K562 (cell line): Measurements from ENCODE around the gene SLC43A2. TPM values are rescaled to one million over a fixed set of nuclear protein-coding genes. Genes with fewer than 3 reads are reported as not detected.
A peak's percentile ranks its signal among the peaks of the same experiment; 100 is the strongest.

Source experiments
- ATF1 ChIP-seq, 2 experiments: fragments of 450-650 bp in 1 of 2; IDR thresholded peaks; 2 replicates each; pipeline ENCODE4 v1.6.1; 2016; ENCODE audit warnings: missing compliant biosample characterization in 1 of 2, missing genetic modification characterization in 1 of 2
- CTBP1 ChIP-seq: fragments of 450-650 bp; IDR thresholded peaks from 2 replicates; pipeline ENCODE4 v1.6.1; 2016; ENCODE audit warnings: borderline replicate concordance
- CXXC5 ChIP-seq: fragments of 250-450 bp; sonication (Bioruptor Pico); IDR thresholded peaks from 2 replicates; pipeline ENCODE4 v1.8.0; 2022; ENCODE audit warnings: inconsistent platforms, mild to moderate bottlenecking, moderate library complexity
- DPF2 ChIP-seq: fragments of 450-650 bp; IDR thresholded peaks from 2 replicates; pipeline ENCODE4 v1.6.1; 2016
- FOXP1 ChIP-seq: sonication (generic); formaldehyde crosslinking; IDR thresholded peaks from 2 replicates; pipeline ENCODE4 v1.8.0; 2022; ENCODE audit warnings: mild to moderate bottlenecking, missing genetic modification reagents
- GABPA ChIP-seq: fragments of 200-800 bp; sonication (Bioruptor generic); conservative IDR thresholded peaks from 2 replicates; pipeline ENCODE4 v1.6.1; 2016; ENCODE audit warnings: low read depth, missing genetic modification characterization, missing compliant biosample characterization
- GATAD2A ChIP-seq: fragments of 450-650 bp; IDR thresholded peaks from 2 replicates; pipeline ENCODE4 v1.6.1; 2017
- HDAC6 ChIP-seq: IDR thresholded peaks from 2 replicates; pipeline ENCODE4 v1.6.1; 2012; ENCODE audit warnings: low read depth, mild to moderate bottlenecking, control low read depth, inconsistent platforms, low read length, moderate library complexity
- HLTF ChIP-seq: fragments of 450-650 bp; IDR thresholded peaks from 2 replicates; pipeline ENCODE4 v1.6.1; 2016
- KDM1A ChIP-seq, 2 experiments: fragments of 450-650 bp; IDR thresholded peaks; 2 replicates each; pipeline ENCODE4 v1.6.1; 2016; ENCODE audit warnings: mild to moderate bottlenecking in 2 of 2
- KLF6 ChIP-seq: fragments of 250-450 bp; sonication (Bioruptor Pico); IDR thresholded peaks from 2 replicates; pipeline ENCODE4 v1.4.0; 2020; ENCODE audit warnings: mild to moderate bottlenecking, moderate library complexity, borderline replicate concordance
- MAFF ChIP-seq: IDR thresholded peaks from 2 replicates; pipeline ENCODE4 v1.6.1; 2012; ENCODE audit warnings: low read length, improper control_type of control experiment
- MAFG ChIP-seq: fragments of 450-650 bp; conservative IDR thresholded peaks from 2 replicates; pipeline ENCODE4 v1.6.1; 2016; ENCODE audit warnings: missing genetic modification characterization, missing compliant biosample characterization
- NCOA2 ChIP-seq, 2 experiments: fragments of 450-650 bp; IDR thresholded peaks; 2 replicates each; pipeline ENCODE4 v1.6.1; 2018; ENCODE audit warnings: mild to moderate bottlenecking in 2 of 2, moderate library complexity in 1 of 2; ENCODE audit not compliant: partially characterized antibody in 2 of 2
- NFE2 ChIP-seq: IDR thresholded peaks from 2 replicates; pipeline ENCODE4 v1.6.1; 2014; ENCODE audit warnings: antibody characterized with exemption, low read depth
- NR2C2 ChIP-seq, 2 experiments: fragments of 200-800 bp in 1 of 2; sonication (Bioruptor generic) in 1 of 2; sonication (generic) in 1 of 2; formaldehyde crosslinking in 1 of 2; IDR thresholded peaks; 2 replicates each; pipeline versions ENCODE4 v1.6.1 to v1.8.0; 2016 to 2022; ENCODE audit warnings: mild to moderate bottlenecking in 1 of 2, missing compliant biosample characterization in 1 of 2, missing genetic modification characterization in 1 of 2, missing genetic modification reagents in 1 of 2
- NRF1 ChIP-seq, 2 experiments: fragments of 450-650 bp; IDR thresholded peaks in 1 of 2; conservative IDR thresholded peaks in 1 of 2; 2 replicates each; pipeline ENCODE4 v1.6.1; 2014; ENCODE audit warnings: mild to moderate bottlenecking in 2 of 2
- RCOR1 ChIP-seq, 2 experiments: IDR thresholded peaks; 2 replicates each; pipeline ENCODE4 v1.6.1; 2012; ENCODE audit warnings: low read depth in 2 of 2, low read length in 2 of 2, borderline replicate concordance in 1 of 2, improper control_type of control experiment in 1 of 2
- RFX5 ChIP-seq: IDR thresholded peaks from 2 replicates; pipeline ENCODE4 v1.6.1; 2011; ENCODE audit warnings: low read depth, mild to moderate bottlenecking, improper control_type of control experiment, low read length
- SMARCA5 ChIP-seq: fragments of 450-650 bp; IDR thresholded peaks from 2 replicates; pipeline ENCODE4 v1.6.1; 2016
- SMC3 ChIP-seq: conservative IDR thresholded peaks from 2 replicates; pipeline ENCODE4 v1.6.1; 2011; ENCODE audit warnings: low read depth, low read length, improper control_type of control experiment; ENCODE audit not compliant: insufficient read depth
- SUPT5H ChIP-seq: fragments of 450-650 bp; IDR thresholded peaks from 2 replicates; pipeline ENCODE4 v1.6.1; 2016
- TAF9B ChIP-seq: fragments of 450-650 bp; IDR thresholded peaks from 2 replicates; pipeline ENCODE4 v1.6.1; 2018; ENCODE audit warnings: mild to moderate bottlenecking; ENCODE audit not compliant: partially characterized antibody
- TRIM28 ChIP-seq: fragments of 450-650 bp; IDR thresholded peaks from 2 replicates; pipeline ENCODE4 v1.6.1; 2017
- ZFP36 ChIP-seq: fragments of 150-350 bp; IDR thresholded peaks from 2 replicates; pipeline ENCODE4 v1.6.1; 2018; ENCODE audit warnings: low read length, low read depth; ENCODE audit not compliant: partially characterized antibody
- ZNF431 ChIP-seq: sonication (generic); formaldehyde crosslinking; IDR thresholded peaks from 2 replicates; pipeline ENCODE4 v1.8.0; 2022; ENCODE audit warnings: mild to moderate bottlenecking, missing genetic modification reagents
- ZNF584 ChIP-seq: fragments of 200-800 bp; sonication (Bioruptor generic); IDR thresholded peaks from 2 replicates; pipeline ENCODE4 v1.6.1; 2016; ENCODE audit warnings: low read depth, mild to moderate bottlenecking, missing genetic modification characterization, missing compliant biosample characterization
- polyA plus RNA-seq, 8 experiments: library from polyadenylated mRNA; depleted of rRNA in 4 of 8; stranded (reverse) in 5 of 8; unstranded in 3 of 8; fragments of >200 nt; fragmentation: Nextera tagmentation in 2 of 8; fragmentation: Illumina TruSeq in 1 of 8; extraction: Ambion mirVana in 2 of 8; extraction: Trizol in 1 of 8; gene quantifications; 2 replicates each; pipeline versions ENCODE4 v1.2.1 to v1.2.3, GENCODE V29; 2011 to 2014; ENCODE audit warnings: inconsistent platforms in 1 of 8, missing spikeins in 1 of 8
- total RNA-seq, 7 experiments: library from RNA; depleted of rRNA in 6 of 7; stranded (reverse); fragments of >200 nt in 6 of 7; fragmentation: Illumina TruSeq in 2 of 7; extraction: Trizol in 2 of 7; gene quantifications; 2 replicates each; pipeline versions ENCODE4 v1.2.1 to v1.2.3, GENCODE V29; 2011 to 2021; ENCODE audit warnings: low replicate concordance in 1 of 7
- TF ChIP-seq, protein P1 (sequence below): fragments of 250-450 bp; sonication (Bioruptor Pico); IDR thresholded peaks from 2 replicates; pipeline ENCODE4 v1.4.0; 2020; ENCODE audit warnings: mild to moderate bottlenecking, moderate library complexity
- TF ChIP-seq, protein P2 (sequence below): fragments of 250-450 bp; sonication (Bioruptor Pico); IDR thresholded peaks from 2 replicates; pipeline ENCODE4 v1.4.0; 2020; ENCODE audit warnings: borderline replicate concordance

SLC43A2 gene
- total and polyA plus RNA-seq, 9 of the 15 experiments (the other 6 are each of a cell fraction or from before 2014, with no cell fraction given) = 0.03 to 10.2 (median 3.6) TPM

DNA sequence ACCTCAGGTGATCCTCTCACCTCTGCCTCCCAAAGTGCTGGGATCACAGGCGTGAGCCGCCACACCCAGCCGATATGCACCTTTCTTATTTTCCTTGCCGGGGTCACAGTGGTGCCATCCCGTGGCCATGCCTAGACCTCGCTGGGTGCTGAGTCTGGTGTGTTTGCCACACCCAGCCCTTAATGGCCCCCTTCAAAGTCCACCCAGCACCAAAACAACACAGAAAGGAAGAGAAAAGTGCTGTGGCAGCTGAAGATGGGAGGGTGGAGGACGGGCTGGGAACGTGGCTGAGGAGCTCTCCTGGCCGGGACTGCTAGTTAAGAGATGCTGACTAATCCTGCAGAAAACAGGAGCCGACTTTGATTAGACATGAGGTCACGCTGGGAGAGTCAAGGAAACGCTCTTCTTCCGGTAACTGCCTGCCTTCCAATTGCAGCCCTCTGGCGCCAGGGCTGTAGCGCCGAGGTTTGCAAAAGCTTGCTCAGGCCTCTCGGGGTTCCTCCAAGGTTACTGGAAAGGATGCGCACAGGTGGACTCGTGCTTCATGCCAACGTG lies 10.9 kb downstream of the SLC43A2 start (continued):
- TF ChIP-seq HLTF (no peak), SMC3 (0 out of 2 replicates have a peak, but pooled peaks have one; percentile 3), ZNF584 (CRISPR knock-in tag) (peak; percentile 54; the same call in 1 of the 2 replicates), CTBP1 (peak; percentile 81), FOXP1 (CRISPR knock-in tag) (0 out of 2 replicates have a peak, but pooled peaks have one; percentile 44), RCOR1 (IDR thresholded peaks at IDR 0.05; ENCODE audit: borderline replicate concordance in 1 of 2, low read depth in 2 of 2, low read length in 2 of 2) (peak in 1 of 2 experiments; percentile 86; a peak in 2 of 4 replicates), RFX5 (no peak), ZFP36 (no peak), CXXC5 (CRISPR knock-in tag) (peak; percentile 37; the same call in 1 of the 2 replicates), KDM1A (IDR thresholded peaks at IDR 0.05) (peak; percentile 61 to 67), GATAD2A (0 out of 2 replicates have a peak, but pooled peaks have one; percentile 26), SMARCA5 (no peak; the same call in 1 of the 2 replicates), MAFG (tag) (peak; percentile 54), NFE2 (peak; percentile 75), SUPT5H (no peak), DPF2 (0 out of 2 replicates have a peak, but pooled peaks have one; percentile 65), NRF1 (conservative IDR thresholded peaks at IDR 0.05 in 1 of 2, IDR thresholded peaks at IDR 0.05 in 1 of 2) (peak; percentile 25 to 54; a peak in 3 of 4 replicates), KLF6 (CRISPR knock-in tag) (no peak), GABPA (tag) (peak; percentile 51; the same call in 1 of the 2 replicates), HDAC6 (no peak), ZNF431 (CRISPR knock-in tag) (no peak), MAFF (peak; percentile 42; the same call in 1 of the 2 replicates), TAF9B (no peak), NR2C2 (CRISPR knock-in tag; IDR thresholded peaks at IDR 0.05) (no peak), NR2C2 (tag; IDR thresholded peaks at IDR 0.05) (peak; percentile 66), TRIM28 (0 out of 2 replicates have a peak, but pooled peaks have one; percentile 19), ATF1 (CRISPR knock-in tag; IDR thresholded peaks at IDR 0.05) (no peak), ATF1 (tag; IDR thresholded peaks at IDR 0.05) (peak; percentile 46), NCOA2 (IDR thresholded peaks at IDR 0.05; ENCODE audit: partially characterized antibody in 2 of 2) (no peak)
- TF ChIP-seq, protein P1, sequence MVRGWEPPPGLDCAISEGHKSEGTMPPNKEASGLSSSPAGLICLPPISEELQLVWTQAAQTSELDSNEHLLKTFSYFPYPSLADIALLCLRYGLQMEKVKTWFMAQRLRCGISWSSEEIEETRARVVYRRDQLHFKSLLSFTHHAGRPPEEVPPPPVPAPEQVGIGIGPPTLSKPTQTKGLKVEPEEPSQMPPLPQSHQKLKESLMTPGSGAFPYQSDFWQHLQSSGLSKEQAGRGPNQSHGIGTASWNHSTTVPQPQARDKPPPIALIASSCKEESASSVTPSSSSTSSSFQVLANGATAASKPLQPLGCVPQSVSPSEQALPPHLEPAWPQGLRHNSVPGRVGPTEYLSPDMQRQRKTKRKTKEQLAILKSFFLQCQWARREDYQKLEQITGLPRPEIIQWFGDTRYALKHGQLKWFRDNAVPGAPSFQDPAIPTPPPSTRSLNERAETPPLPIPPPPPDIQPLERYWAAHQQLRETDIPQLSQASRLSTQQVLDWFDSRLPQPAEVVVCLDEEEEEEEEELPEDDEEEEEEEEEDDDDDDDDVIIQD (CRISPR knock-in tag) = no peak
- TF ChIP-seq, protein P2, sequence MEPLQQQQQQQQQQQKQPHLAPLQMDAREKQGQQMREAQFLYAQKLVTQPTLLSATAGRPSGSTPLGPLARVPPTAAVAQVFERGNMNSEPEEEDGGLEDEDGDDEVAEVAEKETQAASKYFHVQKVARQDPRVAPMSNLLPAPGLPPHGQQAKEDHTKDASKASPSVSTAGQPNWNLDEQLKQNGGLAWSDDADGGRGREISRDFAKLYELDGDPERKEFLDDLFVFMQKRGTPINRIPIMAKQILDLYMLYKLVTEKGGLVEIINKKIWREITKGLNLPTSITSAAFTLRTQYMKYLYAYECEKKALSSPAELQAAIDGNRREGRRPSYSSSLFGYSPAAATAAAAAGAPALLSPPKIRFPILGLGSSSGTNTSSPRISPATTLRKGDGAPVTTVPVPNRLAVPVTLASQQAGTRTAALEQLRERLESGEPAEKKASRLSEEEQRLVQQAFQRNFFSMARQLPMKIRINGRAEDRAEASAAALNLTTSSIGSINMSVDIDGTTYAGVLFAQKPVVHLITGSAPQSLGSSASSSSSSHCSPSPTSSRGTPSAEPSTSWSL (CRISPR knock-in tag) = no peak
